HS-5 (cell line): ENCODE results near the gene MNT.

Source experiments
- DNase-seq: peaks from one replicate; pipeline ENCODE4 v3.0.0-alpha.2; 2012; ENCODE audit warnings: low read depth

Gene MNT

GRCh38 chr17:2380950-2381649, 19.8 kb downstream of the MNT start:
- no peak for DNase-seq

- no peak for DNase-seq
These were observed 20.5 kb downstream of the MNT start for GRCh38 chr17:2380226-2380922.

GRCh38 chr17:2379489-2380225, 21.2 kb downstream of the MNT start:
- no peak for DNase-seq

GRCh38 chr17:2378905-2379304, 22.0 kb downstream of the MNT start:
- no peak for DNase-seq

GRCh38 chr17:2377659-2378058, 23.2 kb downstream of the MNT start:
- DNase-seq = no peak

DNA sequence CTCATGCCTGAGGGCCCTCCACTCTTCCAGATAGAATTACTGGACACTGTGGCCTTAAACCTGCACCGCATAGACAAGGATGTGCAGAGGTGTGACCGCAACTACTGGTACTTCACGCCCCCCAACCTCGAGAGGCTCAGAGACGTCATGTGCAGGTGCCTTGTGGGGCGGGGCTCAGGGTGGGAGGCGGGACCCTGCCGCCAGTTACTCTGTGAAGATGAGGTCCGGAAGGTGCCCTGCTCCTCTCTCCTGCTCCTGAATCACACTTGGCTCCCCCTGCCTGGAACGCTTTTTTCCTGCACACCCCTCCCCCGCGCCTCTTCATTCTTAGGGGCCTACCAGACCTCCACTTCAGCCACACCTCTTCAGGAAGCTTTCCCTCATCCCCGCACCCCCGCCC, 24.8 kb downstream of the MNT start:
- DNase-seq = no peak

DNA sequence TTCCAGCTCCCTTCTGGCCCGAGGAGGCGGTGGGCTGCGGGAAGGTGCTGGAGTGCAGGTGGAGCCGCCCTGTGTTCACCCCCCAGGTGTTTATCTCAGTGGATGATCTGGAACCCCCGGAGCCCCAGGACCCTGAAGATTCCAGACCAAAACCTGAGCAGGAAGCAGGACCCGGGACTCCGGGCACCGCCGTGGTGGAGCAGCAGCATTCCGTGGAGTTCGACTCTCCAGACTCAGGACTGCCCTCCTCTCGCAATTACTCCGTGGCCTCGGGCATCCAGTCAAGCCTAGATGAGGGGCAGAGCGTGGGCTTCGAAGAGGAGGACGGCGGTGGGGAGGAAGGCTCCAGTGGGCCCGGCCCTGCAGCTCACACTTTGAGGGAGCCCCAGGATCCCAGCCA, 25.5 kb downstream of the MNT start:
- no peak for DNase-seq

DNA sequence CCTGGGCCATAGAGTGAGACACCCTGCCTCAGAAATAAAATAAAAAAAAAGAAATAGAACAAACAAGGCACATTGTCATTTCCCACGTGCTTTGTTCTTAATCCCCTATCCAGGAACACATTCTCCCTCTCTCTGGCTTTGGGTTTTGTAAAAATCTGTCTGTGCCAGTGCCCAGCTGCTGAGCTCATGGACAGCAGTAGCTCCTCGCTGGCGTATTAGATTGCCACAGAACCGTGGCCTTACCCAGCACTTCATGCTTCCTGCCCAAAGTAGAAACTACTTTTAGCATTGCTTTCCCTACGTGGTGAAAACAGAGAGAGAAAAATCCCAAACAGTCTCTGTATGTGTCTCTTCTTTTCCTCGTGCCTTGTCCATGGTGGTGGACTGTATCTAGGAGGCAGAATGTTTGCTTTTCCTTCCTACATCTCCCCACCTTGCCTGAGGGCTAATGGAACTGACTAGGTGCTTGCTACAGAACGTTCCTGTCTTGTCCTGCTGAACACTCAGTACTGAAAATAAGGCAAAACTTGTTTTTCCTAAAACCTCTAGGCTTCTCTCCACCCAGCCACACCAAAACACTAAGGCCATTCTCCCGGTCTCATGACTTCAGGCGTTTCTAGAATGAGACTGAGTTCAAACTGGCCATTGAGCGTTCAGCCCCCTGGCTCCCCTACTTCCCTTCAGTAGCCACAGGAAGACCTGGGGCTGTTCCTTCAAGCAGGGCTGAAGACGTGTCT, 26.1 kb downstream of the MNT start:
- no peak for DNase-seq

GRCh38 chr17:2373179-2373578, 27.7 kb downstream of the MNT start:
- DNase-seq = no peak

- DNase-seq = no peak
These were observed 28.2 kb downstream of the MNT start for GRCh38 chr17:2372681-2373080.

- no peak for DNase-seq
These were observed 28.7 kb downstream of the MNT start for GRCh38 chr17:2372180-2372579.

GRCh38 chr17:2371183-2372130, 29.4 kb downstream of the MNT start:
- DNase-seq = no peak

DNA sequence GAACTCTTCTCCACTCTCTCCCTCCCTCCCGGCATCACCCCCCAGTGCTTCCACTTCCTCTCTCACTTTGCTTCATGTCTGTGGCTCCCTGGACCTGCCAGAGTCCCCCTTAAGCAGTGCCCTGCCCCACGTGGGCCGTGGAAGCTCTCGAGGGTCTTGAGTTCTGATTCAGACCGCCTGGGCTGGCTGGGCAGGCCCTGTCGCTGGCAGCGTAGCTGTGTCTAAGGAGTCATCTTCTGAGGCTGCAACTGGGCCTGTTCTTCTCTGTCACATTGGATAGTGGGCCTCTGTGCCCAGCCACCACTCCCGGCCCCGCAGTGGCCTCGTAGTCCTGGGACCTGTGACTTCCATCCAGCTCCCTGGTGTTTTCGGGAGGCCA, 30.7 kb downstream of the MNT start:
- DNase-seq = no peak

- no peak for DNase-seq
These were observed 31.2 kb downstream of the MNT start for GRCh38 chr17:2369551-2370210.

GRCh38 chr17:2369039-2369438, 31.8 kb downstream of the MNT start:
- no peak for DNase-seq

DNA sequence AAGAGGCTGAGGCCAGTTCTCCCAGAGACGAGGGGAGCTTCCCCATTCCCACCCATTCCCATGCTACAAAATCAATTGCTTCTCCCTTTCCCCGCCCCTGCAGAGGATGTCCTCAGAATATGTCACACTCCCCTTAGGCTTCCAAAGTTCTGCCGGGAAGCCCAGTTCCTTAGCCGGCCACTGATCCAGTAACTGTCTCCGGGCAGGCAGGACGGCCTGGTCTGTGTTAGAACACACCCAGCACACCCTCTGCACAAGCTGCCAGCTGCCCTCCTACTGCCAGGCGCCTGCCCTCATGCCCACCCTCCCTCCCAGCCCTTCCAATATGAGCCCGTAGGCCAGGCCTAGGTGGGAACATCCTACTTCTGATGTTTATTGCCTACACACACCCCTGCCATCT, 32.5 kb downstream of the MNT start:
- DNase-seq = no peak

- no peak for DNase-seq
These were observed 33.9 kb downstream of the MNT start for GRCh38 chr17:2366747-2367494.

DNA sequence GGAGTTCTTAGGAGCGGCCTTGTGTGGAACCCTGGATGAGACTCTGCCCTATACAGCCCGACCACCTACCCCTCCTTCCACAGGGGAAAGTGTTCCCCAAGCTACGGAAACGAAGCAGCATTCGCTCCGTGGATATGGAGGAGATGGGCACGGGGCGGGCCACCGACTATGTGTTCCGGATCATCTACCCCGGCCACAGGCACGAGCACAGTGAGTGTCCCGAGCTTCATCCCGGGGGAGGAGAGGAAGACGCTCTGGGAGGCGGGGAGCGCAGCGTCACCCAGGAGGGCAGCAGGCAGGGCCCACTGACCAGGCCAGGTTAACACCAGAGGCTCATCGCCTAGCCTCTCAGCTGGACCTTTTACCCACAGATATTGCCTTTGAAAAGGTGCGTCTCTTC, 35.7 kb downstream of the MNT start:
- DNase-seq = no peak

GRCh38 chr17:2364763-2365116, 36.1 kb downstream of the MNT start:
- no peak for DNase-seq
